WERI-Rb-1 (cell line): ENCODE data around the gene ARHGEF17.
A peak's percentile ranks its signal among the peaks of the same experiment; 100 is the strongest.

Experiments used
- DNase-seq: peaks from one replicate; pipeline ENCODE4 v3.0.0-alpha.2; 2020
- H3K27ac ChIP-seq: fragments of 250-450 bp; sonication (Bioruptor Pico); 2 replicates; pipeline ENCODE4 v1.5.1; 2020; ENCODE audit warnings: mild to moderate bottlenecking, moderate library complexity
- H3K27me3 ChIP-seq: fragments of 250-450 bp; sonication (Bioruptor Pico); 2 replicates; pipeline ENCODE4 v1.5.1; 2021; ENCODE audit warnings: mild to moderate bottlenecking, low read depth, moderate library complexity; ENCODE audit not compliant: insufficient read depth, severe bottlenecking
- H3K36me3 ChIP-seq: fragments of 250-450 bp; sonication (Bioruptor Pico); 2 replicates; pipeline ENCODE4 v1.5.1; 2020; ENCODE audit warnings: mild to moderate bottlenecking, moderate library complexity
- H3K4me3 ChIP-seq: 2 replicates; pipeline ENCODE4 v1.5.1; 2011; ENCODE audit warnings: low read depth, mild to moderate bottlenecking, control low read depth, low read length
- H3K9me3 ChIP-seq: fragments of 250-450 bp; sonication (Bioruptor Pico); 2 replicates; pipeline ENCODE4 v1.5.1; 2021; ENCODE audit warnings: mild to moderate bottlenecking, moderate library complexity; ENCODE audit not compliant: severe bottlenecking
- CTCF ChIP-seq: IDR thresholded peaks from 2 replicates; pipeline ENCODE4 v1.5.1; 2011; ENCODE audit warnings: low read depth, mild to moderate bottlenecking, control low read depth, inconsistent platforms, low read length

The ARHGEF17 gene

GRCh38 chr11:73308003-73308960 is at the start of gene ARHGEF17:
Gene ARHGEF17, plus strand, starts transcription at chr11:73308276. Its CDS starts 363 bp downstream, at chr11:73308639.
- DNase-seq, result peak; percentile 72
- no peak for TF ChIP-seq CTCF
- peak within 1 kb of the TSS; percentile 96 for H3K27ac ChIP-seq
- H3K27me3 ChIP-seq, result no peaks in the 10 kb centered on the region
- H3K4me3 ChIP-seq, result peak within 1 kb of the TSS; percentile 65
- H3K9me3 ChIP-seq, result peaks cover 21% of the 10 kb centered on the region
- peaks cover 5% of the 10 kb centered on the region for H3K36me3 ChIP-seq

GRCh38 chr11:73259406-73260126 is 48.5 kb upstream of the ARHGEF17 start:
- H3K36me3 ChIP-seq, result no peaks in the 10 kb centered on the region
- no peaks in the 10 kb centered on the region for H3K27me3 ChIP-seq
- TF ChIP-seq CTCF, result no peak
- H3K27ac ChIP-seq, result no peak overlapping the region
- no peaks in the 10 kb centered on the region for H3K9me3 ChIP-seq
- no peak for DNase-seq
- no peak overlapping the region for H3K4me3 ChIP-seq

GRCh38 chr11:73260127-73260457 is 48.0 kb upstream of the ARHGEF17 start:
- no peak for DNase-seq
- Histone ChIP-seq H3K27ac (no peak overlapping the region), H3K4me3 (no peak overlapping the region), H3K27me3 (no peaks in the 10 kb centered on the region), H3K36me3 (no peaks in the 10 kb centered on the region), H3K9me3 (no peaks in the 10 kb centered on the region)
- TF ChIP-seq CTCF, result no peak

- Histone ChIP-seq H3K36me3 (no peaks in the 10 kb centered on the region), H3K27me3 (no peaks in the 10 kb centered on the region), H3K27ac (no peak overlapping the region), H3K4me3 (no peak overlapping the region), H3K9me3 (no peaks in the 10 kb centered on the region)
- no peak for TF ChIP-seq CTCF
- DNase-seq, result no peak
Measured at GRCh38 chr11:73262851-73263495, 45.1 kb upstream of the ARHGEF17 start.

GRCh38 chr11:73263640-73264039 is 44.4 kb upstream of the ARHGEF17 start:
- no peak for TF ChIP-seq CTCF
- Histone ChIP-seq H3K36me3 (no peaks in the 10 kb centered on the region), H3K9me3 (no peaks in the 10 kb centered on the region), H3K27ac (no peak overlapping the region), H3K27me3 (no peaks in the 10 kb centered on the region), H3K4me3 (no peak overlapping the region)
- no peak for DNase-seq
